ENCODE measurements around the gene RUSC1. TPM values are rescaled to one million over a fixed set of nuclear protein-coding genes. Genes with fewer than 3 reads are reported as not detected.
A peak's percentile ranks its signal among the peaks of the same experiment; 100 is the strongest.
"Not testable (repeated sequence)": the region's sequence is repeated elsewhere in the genome, so short reads cannot be mapped to it uniquely, and the experiment has no call there.

The RUSC1 gene
- total RNA-seq, 2 experiments from 2014 or later: 23.2 to 28.5 TPM

- DNase-seq: no peak
- POLR2A ChIA-PET: no interaction called here
- Mint-ChIP-seq H3K4me3 (no peak overlapping the region), H3K36me3 (no peaks in the 10 kb centered on the region), H3K27me3 (peaks cover 4% of the 10 kb centered on the region), H3K27ac (no peak overlapping the region), H3K4me1 (no peaks in the 10 kb centered on the region), H3K9me3 (no peaks in the 10 kb centered on the region)
- no peak for ATAC-seq (ENCODE audit: low read depth)
Observed at GRCh38 chr1:155285631-155286044, 35.1 kb upstream of the RUSC1 start.

DNA sequence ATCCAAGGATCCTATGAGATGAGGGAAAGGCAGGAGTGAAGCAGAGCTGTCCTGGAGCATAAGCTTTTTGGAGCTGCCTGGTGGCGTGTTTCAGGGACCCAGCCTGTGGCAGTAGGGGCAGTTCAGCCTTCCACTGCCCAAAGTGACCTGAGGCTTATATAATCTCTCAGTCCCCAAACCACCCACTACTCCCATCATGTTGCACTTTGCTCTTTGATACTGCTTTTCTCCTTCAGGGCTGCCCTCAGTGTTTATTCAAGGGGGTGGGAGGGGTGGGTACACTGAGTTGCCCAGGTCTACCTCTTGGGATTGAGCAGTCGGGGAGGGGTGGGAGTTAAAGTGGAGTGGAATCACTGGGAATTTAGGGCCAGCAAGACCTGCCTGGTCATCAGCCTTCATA lies 34.1 kb upstream of the RUSC1 start:
- DNase-seq (no peak), ATAC-seq (ENCODE audit: low read depth) (no peak)
- Mint-ChIP-seq H3K4me3 (no peak overlapping the region), H3K36me3 (no peaks in the 10 kb centered on the region), H3K4me1 (no peaks in the 10 kb centered on the region), H3K27me3 (peaks cover 4% of the 10 kb centered on the region), H3K27ac (no peak overlapping the region), H3K9me3 (no peaks in the 10 kb centered on the region)
- POLR2A ChIA-PET: no interaction called here

DNA sequence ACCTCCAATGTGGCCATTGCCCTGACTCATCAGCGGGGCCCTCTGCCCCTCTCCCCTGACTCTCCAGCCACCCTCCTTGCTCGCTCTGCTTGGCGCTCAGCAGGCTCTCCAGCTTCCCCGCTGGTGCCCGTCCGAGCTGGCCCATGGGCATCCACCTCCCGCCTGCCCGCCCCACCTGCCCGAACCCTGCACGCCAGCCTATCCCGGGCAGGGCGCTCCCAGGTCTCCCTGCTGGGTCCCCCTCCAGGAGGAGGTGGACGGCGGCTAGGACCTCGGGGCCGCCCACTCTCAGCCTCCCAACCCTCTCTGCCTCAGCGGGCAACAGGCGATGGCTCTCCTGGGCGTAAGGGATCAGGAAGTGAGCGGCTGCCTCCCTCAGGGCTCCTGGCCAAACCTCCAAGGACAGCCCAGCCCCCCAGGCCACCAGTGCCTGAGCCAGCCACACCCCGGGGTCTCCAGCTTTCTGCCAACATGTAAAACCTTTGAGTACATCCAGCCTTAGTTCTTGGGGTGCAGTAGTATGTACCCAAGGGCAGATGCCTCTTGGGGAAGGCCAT lies 32.6 kb upstream of the RUSC1 start:
- Mint-ChIP-seq H3K4me1 (no peaks in the 10 kb centered on the region), H3K27me3 (peaks cover 15% of the 10 kb centered on the region), H3K27ac (no peak overlapping the region), H3K4me3 (no peak overlapping the region), H3K9me3 (no peaks in the 10 kb centered on the region), H3K36me3 (no peaks in the 10 kb centered on the region)
- DNase-seq (no peak), ATAC-seq (ENCODE audit: low read depth) (no peak)
- POLR2A ChIA-PET: no interaction called here

GRCh38 chr1:155291006-155291405 lies 29.7 kb upstream of the RUSC1 start:
- ATAC-seq (ENCODE audit: low read depth); H3K4me1 Mint-ChIP-seq: not testable (repeated sequence)

DNA sequence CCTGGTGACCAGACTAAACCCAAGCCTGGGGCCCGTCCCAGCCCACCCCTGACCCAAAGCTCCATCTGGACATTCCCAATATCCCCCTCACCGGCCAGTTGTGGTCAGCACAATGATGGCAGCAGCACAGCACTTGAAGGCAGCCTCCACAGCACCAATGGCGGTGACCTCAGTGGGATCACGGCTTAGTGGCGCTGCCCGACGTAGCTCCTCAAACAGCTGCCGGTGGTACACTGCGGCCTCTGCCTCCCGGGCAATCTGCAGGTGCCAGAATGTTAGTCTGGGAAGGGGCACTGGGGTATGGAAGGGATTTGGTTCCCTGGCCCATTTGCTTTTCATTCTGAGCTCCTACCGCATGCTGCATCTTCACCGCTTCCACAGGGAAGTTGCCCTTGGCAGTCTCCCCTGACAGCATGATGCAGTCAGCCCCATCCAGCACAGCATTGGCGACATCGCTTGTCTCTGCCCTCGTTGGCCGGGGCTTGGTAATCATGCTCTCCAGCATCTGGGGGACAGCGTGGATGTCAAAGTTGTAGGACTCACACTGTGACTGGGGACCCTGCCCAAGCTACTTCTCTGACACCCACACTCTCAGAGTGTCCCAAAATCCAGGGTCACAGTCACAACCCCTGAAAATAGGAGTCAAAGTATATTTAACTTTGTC lies 27.5 kb upstream of the RUSC1 start:
- ATAC-seq (ENCODE audit: low read depth) (no peak), DNase-seq (no peak)
- Mint-ChIP-seq H3K4me3 (no peak overlapping the region), H3K36me3 (peaks cover 2% of the 10 kb centered on the region), H3K9me3 (no peaks in the 10 kb centered on the region), H3K4me1 (peaks cover 12% of the 10 kb centered on the region), H3K27me3 (peaks cover 52% of the 10 kb centered on the region), H3K27ac (no peak overlapping the region)
- POLR2A ChIA-PET: no interaction called here

More at GRCh38 chr1:155291006-155291405, 29.7 kb upstream of the RUSC1 start:
- H3K27ac Mint-ChIP-seq, H3K4me3 Mint-ChIP-seq, DNase-seq, POLR2A ChIA-PET, H3K9me3 Mint-ChIP-seq, H3K36me3 Mint-ChIP-seq: not testable (repeated sequence)
- peaks cover 40% of the 10 kb centered on the region for H3K27me3 Mint-ChIP-seq

GRCh38 chr1:155294520-155295182 lies 26.0 kb upstream of the RUSC1 start:
- H3K4me3 Mint-ChIP-seq: peak overlapping the region; percentile 58
- peaks cover 2% of the 10 kb centered on the region for H3K36me3 Mint-ChIP-seq
- no peaks in the 10 kb centered on the region for H3K9me3 Mint-ChIP-seq
- H3K27ac Mint-ChIP-seq: no peak overlapping the region
- H3K4me1 Mint-ChIP-seq: peaks cover 12% of the 10 kb centered on the region
- POLR2A ChIA-PET: no interaction called here
- peaks cover 54% of the 10 kb centered on the region for H3K27me3 Mint-ChIP-seq
- no peak for DNase-seq
- ATAC-seq (ENCODE audit: low read depth): no peak

DNA sequence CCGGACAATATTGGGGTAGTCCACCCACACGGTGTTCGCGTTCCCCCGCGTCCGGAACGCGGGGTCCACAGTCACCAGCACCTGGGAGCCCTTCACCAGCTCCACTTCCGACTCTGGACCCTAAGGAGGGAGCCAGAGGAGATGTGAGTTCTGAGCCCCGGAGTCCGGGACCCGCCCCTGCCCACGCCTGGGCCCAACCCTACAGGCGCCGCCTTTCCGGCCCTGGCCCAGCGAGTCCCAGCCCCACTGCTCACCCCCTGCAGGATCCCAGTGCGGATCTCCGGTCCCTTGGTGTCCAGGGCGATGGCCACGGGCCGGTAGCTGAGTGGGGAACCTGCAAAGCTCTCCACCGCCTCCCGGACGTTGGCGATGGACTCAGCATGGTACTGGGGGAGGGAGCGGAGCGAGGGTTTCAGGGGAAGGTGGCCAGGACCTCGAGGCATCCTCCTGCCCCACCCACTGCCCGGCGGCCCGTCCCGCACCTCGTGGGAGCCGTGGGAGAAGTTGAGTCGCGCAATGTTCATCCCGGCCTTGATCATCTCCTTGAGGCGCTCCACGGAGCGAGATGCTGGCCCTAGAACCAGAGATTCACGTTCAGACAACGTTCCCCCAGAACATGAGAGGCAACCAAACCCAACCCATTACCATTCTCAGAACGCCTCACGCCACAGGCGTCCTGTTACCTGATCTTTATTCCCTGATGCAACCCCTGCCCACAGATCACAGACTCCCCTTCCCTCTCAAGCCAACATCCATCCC lies 25.3 kb upstream of the RUSC1 start:
- DNase-seq (no peak), ATAC-seq (ENCODE audit: low read depth) (peak; percentile 48)
- Mint-ChIP-seq H3K36me3 (peaks cover 2% of the 10 kb centered on the region), H3K4me1 (peaks cover 12% of the 10 kb centered on the region), H3K27me3 (peaks cover 51% of the 10 kb centered on the region), H3K4me3 (no peak overlapping the region), H3K9me3 (no peaks in the 10 kb centered on the region), H3K27ac (peak overlapping the region; percentile 46)
- POLR2A ChIA-PET: no interaction called here

GRCh38 chr1:155295942-155296267 lies 24.8 kb upstream of the RUSC1 start:
- ATAC-seq (ENCODE audit: low read depth) (no peak), DNase-seq (no peak)
- Mint-ChIP-seq H3K4me1 (peaks cover 12% of the 10 kb centered on the region), H3K9me3 (no peaks in the 10 kb centered on the region), H3K27ac (peak overlapping the region; percentile 46), H3K4me3 (no peak overlapping the region), H3K27me3 (peaks cover 51% of the 10 kb centered on the region), H3K36me3 (peaks cover 2% of the 10 kb centered on the region)
- POLR2A ChIA-PET: no interaction called here

- Mint-ChIP-seq H3K27me3 (peaks cover 51% of the 10 kb centered on the region), H3K27ac (no peak overlapping the region), H3K4me3 (no peak overlapping the region), H3K9me3 (no peaks in the 10 kb centered on the region), H3K4me1 (peaks cover 12% of the 10 kb centered on the region), H3K36me3 (peaks cover 2% of the 10 kb centered on the region)
- no peak for DNase-seq
- no peak for ATAC-seq (ENCODE audit: low read depth)
- POLR2A ChIA-PET: no interaction called here
Observed at GRCh38 chr1:155296661-155297060, 24.0 kb upstream of the RUSC1 start.

DNA sequence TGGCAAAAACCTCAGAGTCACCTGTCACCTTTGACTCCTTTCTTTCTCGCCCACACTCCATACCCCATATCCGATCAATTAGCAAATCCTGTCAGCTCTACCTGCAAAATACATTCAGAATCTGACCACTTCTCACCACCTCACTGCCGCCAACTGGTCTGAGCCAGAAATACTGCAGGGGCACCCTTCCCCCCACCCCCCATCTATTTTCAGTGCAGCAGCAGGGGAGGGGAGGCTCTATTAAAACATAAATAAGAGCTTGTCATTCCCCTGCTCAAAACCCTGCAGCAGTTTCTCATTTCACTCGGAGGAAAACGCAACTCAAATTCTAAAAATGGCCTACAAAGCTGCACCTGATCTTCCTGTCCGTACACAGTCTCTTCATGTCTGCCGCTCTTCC lies 23.3 kb upstream of the RUSC1 start:
- Mint-ChIP-seq H3K27ac (no peak overlapping the region), H3K27me3 (peaks cover 46% of the 10 kb centered on the region), H3K9me3 (no peaks in the 10 kb centered on the region), H3K36me3 (peaks cover 2% of the 10 kb centered on the region), H3K4me1 (peaks cover 12% of the 10 kb centered on the region), H3K4me3 (no peak overlapping the region)
- ATAC-seq (ENCODE audit: low read depth) (no peak), DNase-seq (no peak)
- POLR2A ChIA-PET: interaction anchor here (0.5 kb wide), 1 partner anchor 429 kb away, joined by 4 read pairs; no protein-coding TSS in a partner anchor

GRCh38 chr1:155300024-155300423 lies 20.7 kb upstream of the RUSC1 start:
- Mint-ChIP-seq H3K36me3 (no peaks in the 10 kb centered on the region), H3K4me3 (no peak overlapping the region), H3K9me3 (no peaks in the 10 kb centered on the region), H3K4me1 (peaks cover 5% of the 10 kb centered on the region), H3K27me3 (peaks cover 22% of the 10 kb centered on the region), H3K27ac (no peak overlapping the region)
- POLR2A ChIA-PET: no interaction called here
- DNase-seq (no peak), ATAC-seq (ENCODE audit: low read depth) (no peak)

DNA sequence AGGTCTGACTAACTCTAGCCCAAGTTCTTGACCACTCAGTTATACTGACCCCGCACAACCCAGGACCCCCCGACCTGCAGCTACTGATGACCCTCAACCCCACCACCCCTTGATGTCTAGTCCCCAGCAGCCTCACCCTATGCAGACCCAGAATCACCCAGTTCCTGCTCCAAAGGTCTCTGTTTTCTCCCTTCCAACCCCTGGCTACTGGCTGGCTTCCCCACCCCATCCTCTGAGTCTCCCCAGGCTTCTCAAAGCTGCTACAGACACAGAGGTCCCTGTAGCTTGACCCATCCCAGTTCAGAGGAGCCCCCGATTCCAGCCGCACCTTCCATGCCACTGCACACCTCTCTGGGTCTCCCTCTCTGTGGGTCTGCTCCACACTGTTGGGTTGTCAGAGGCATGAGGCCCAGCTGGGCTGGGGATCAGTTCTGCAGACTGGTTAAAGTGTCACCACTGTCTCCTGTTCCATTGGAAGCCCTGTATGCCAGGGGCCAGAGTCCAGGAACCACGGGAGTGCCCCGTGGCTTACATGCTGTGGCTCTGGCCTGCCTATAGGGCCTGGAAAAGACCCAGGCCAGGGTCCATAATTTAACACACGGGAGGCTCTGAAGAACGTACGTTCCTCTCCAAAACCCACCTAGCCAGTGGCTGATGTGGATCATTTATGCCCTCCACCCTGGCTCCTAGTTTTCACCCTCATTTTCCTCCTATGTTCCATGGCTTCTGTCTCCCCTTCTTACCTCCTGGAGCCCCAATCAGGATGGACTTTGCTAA lies 20.0 kb upstream of the RUSC1 start:
- POLR2A ChIA-PET: no interaction called here
- Mint-ChIP-seq H3K27me3 (peaks cover 19% of the 10 kb centered on the region), H3K27ac (no peak overlapping the region), H3K4me1 (peaks cover 3% of the 10 kb centered on the region), H3K9me3 (no peaks in the 10 kb centered on the region), H3K36me3 (no peaks in the 10 kb centered on the region), H3K4me3 (no peak overlapping the region)
- no peak for DNase-seq
- no peak for ATAC-seq (ENCODE audit: low read depth)

GRCh38 chr1:155301342-155301841 lies 19.3 kb upstream of the RUSC1 start, which contains the start of gene PKLR:
PKLR (minus strand) TSS chr1:155301438; CDS start chr1:155301395, 43 bp downstream.
- no peak within 1 kb of the TSS for H3K4me3 Mint-ChIP-seq
- H3K36me3 Mint-ChIP-seq: no peaks in the 10 kb centered on the region
- POLR2A ChIA-PET: no interaction called here

More at GRCh38 chr1:155301342-155301841, 19.3 kb upstream of the RUSC1 start, which contains the start of gene PKLR:
- peaks cover 4% of the 10 kb centered on the region for H3K4me1 Mint-ChIP-seq
- no peak within 1 kb of the TSS for H3K27ac Mint-ChIP-seq
- DNase-seq (no peak), ATAC-seq (ENCODE audit: low read depth) (no peak)
- no peaks in the 10 kb centered on the region for H3K9me3 Mint-ChIP-seq
- peaks cover 12% of the 10 kb centered on the region for H3K27me3 Mint-ChIP-seq

Data from activated naive CD8-positive, alpha-beta T cell treated with anti-CD3 and anti-CD28 coated beads, Interleukin-2, amount 10 ng/mL, durations not matched to agents 7 days and 5 days (primary cell).